Bronchial epithelial cell (primary cell): ENCODE measurements around the gene PANX3. TPM values are rescaled to one million over a fixed set of nuclear protein-coding genes. Genes with fewer than 3 reads are reported as not detected.

ENCODE experiments used
- DNase-seq: peaks from one replicate; pipeline ENCODE4 v3.0.0-alpha.2; 2010; ENCODE audit warnings: low read depth
- FAIRE-seq: peaks from 2 replicates; lab custom pipeline; 2011; peaks lifted over from hg19 to GRCh38; lab: Jason Lieb, UNC
- H3K27me3 ChIP-seq: 2 replicates; pipeline ENCODE4 v1.5.1; 2011; ENCODE audit warnings: low read length; ENCODE audit not compliant: control insufficient read depth, insufficient read depth
- H3K36me3 ChIP-seq: 2 replicates; pipeline ENCODE4 v1.5.1; 2011; ENCODE audit warnings: low read length; ENCODE audit not compliant: control insufficient read depth, insufficient read depth
- H3K4me3 ChIP-seq: 2 replicates; pipeline ENCODE4 v1.5.1; 2011; ENCODE audit warnings: mild to moderate bottlenecking, low read depth, low read length, control low read depth
- total RNA-seq: library from RNA; depleted of rRNA; stranded (reverse); fragments of >200 nt; gene quantifications from 2 replicates; pipeline ENCODE4 v1.2.1, GENCODE V29; 2014
- TF ChIP-seq, protein P1 (sequence below): IDR thresholded peaks from 2 replicates; pipeline ENCODE4 v1.5.1; 2011; ENCODE audit warnings: mild to moderate bottlenecking, moderate library complexity, low read length, control low read depth, inconsistent platforms; ENCODE audit not compliant: insufficient read depth, severe bottlenecking

PANX3 gene
- total RNA-seq, 1 donor from 2014 or later, result not detected

DNA sequence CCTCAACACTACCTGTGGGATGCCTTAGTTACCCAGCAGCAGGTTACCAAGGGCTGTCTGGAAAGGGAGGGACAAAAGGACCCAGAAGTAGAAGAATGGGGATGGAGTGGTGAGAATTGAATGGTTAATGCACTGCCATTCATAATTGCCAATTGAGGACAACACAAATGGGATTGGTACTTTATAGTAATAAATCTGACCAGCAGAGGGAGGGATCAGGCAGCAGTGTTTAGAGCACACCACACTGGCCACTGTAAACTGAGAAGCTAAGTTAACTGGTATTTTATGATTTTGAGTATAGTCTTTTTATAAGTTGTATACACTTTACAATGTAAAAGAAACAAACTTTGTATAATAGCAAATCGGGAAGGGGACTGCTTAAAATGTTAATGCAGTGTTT, 22.1 kb downstream of the PANX3 start:
- FAIRE-seq, result no peak
- peak; percentile 11 for DNase-seq
- no peak overlapping the region for H3K4me3 ChIP-seq
- H3K27me3 ChIP-seq, result no peaks in the 10 kb centered on the region
- H3K36me3 ChIP-seq, result peaks cover 15% of the 10 kb centered on the region
- TF ChIP-seq, protein P1, sequence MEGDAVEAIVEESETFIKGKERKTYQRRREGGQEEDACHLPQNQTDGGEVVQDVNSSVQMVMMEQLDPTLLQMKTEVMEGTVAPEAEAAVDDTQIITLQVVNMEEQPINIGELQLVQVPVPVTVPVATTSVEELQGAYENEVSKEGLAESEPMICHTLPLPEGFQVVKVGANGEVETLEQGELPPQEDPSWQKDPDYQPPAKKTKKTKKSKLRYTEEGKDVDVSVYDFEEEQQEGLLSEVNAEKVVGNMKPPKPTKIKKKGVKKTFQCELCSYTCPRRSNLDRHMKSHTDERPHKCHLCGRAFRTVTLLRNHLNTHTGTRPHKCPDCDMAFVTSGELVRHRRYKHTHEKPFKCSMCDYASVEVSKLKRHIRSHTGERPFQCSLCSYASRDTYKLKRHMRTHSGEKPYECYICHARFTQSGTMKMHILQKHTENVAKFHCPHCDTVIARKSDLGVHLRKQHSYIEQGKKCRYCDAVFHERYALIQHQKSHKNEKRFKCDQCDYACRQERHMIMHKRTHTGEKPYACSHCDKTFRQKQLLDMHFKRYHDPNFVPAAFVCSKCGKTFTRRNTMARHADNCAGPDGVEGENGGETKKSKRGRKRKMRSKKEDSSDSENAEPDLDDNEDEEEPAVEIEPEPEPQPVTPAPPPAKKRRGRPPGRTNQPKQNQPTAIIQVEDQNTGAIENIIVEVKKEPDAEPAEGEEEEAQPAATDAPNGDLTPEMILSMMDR, result peak; percentile 28

DNA sequence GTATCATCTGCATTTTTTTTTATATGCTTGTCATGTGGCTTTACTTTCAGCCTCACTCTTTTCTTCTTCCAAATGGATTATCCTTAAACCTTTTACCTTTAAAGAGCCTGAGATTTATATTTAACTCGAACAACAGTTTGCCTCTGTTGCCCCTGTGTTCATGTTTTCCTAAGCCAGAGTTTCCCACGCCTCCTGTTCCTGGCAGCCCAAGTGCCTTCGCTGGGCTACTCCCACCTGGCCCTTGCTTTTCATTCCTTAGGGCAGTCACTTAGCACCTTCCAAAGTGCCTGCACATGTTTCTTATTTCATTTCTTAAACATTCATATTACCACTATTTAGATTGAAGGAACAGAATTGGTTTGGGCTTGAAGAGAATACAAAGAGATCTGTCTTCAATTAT, 24.7 kb downstream of the PANX3 start:
- H3K27me3 ChIP-seq, result no peaks in the 10 kb centered on the region
- no peak for FAIRE-seq
- H3K4me3 ChIP-seq, result no peak overlapping the region
- DNase-seq, result no peak
- peaks cover 12% of the 10 kb centered on the region for H3K36me3 ChIP-seq
- TF ChIP-seq, protein P1, result no peak

DNA sequence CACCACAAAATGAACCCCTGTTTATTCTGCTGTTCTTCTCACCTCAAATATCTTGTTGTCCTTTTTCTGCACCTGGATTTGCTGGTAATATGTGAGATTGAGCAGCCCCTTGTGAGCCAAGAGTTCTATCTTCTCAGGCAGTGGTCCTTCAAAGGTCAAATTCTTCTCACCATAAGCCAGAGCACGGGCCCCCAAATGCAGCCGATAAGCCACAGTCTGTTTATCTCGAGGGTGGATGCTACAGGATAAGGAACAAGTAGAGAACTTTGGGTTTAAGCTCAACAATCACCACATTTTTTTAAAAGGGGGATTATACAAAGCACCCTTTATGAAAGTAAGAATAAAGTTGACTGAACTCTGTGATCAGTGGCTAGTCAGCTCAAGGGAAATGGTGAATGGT, 27.3 kb downstream of the PANX3 start:
- no peaks in the 10 kb centered on the region for H3K27me3 ChIP-seq
- DNase-seq (no peak), FAIRE-seq (no peak)
- H3K36me3 ChIP-seq, result no peaks in the 10 kb centered on the region
- H3K4me3 ChIP-seq, result no peak overlapping the region
- TF ChIP-seq, protein P1, result no peak

DNA sequence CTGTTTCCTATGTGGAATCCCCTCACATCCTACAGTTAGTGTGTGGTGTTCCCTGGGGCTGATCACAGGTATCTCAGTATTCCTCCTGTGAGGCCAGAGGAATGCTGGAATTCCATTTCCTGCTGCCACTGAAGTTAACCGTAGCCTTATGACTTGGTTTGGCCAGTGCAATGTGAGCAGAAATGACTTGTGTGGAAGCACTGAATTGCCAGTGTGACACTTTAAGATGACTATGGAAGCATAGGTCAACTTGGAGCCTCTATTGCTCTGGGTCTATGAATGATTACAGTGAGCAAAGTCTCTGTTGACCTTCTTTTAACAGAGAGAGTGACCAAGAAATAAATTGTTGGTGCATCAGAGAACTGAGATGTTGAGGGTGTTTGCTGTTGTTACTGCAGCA, 28.0 kb downstream of the PANX3 start:
- TF ChIP-seq, protein P1, result no peak
- Histone ChIP-seq H3K4me3 (no peak overlapping the region), H3K27me3 (no peaks in the 10 kb centered on the region), H3K36me3 (no peaks in the 10 kb centered on the region)
- no peak for DNase-seq
- no peak for FAIRE-seq

DNA sequence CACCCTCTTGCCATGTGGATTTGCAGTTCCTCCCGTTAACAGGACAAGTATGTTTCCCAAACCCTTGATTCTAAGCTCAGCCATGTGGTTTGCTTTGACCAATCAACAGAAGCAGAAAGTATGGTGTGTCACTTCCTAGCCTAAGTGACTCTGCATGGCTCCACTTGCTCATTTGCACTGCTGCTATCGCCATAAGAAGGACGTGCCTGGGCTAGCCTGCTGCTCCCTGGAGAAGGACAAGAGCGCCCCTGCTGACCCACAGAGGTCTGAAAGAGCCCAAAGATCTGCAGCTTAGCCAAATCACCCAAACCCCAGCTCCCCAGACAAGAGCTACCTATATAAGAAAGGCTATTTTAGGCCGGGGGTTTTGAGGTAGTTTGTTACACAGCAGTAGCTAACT, 29.4 kb downstream of the PANX3 start:
- peak; percentile 58 for DNase-seq
- Histone ChIP-seq H3K36me3 (no peaks in the 10 kb centered on the region), H3K4me3 (no peak overlapping the region), H3K27me3 (no peaks in the 10 kb centered on the region)
- FAIRE-seq, result no peak
- TF ChIP-seq, protein P1, result no peak

DNA sequence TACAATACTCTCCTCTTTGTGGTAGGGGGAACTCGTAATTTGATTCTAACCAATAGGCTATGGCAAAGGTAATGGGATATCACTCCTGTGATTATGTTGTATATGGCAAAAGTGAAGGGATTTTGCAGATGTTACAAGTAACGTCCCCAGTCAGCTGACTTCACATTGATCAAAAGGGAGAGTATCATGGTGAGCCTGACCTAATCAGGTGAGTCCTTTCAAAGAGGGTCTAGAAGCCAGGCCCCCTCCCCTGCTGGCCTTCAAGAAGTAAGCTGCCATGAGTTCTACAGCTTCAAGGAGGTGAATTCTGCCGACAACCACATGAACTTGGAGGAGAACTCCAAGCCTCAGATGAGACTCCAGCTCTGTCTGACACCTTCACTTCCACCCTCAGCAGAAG, 31.4 kb downstream of the PANX3 start:
- H3K4me3 ChIP-seq, result no peak overlapping the region
- no peaks in the 10 kb centered on the region for H3K27me3 ChIP-seq
- no peaks in the 10 kb centered on the region for H3K36me3 ChIP-seq
- TF ChIP-seq, protein P1, result no peak
- DNase-seq (no peak), FAIRE-seq (no peak)
